GM18858 (cell line): Measurements from ENCODE around the gene SBF1.
"Not testable (repeated sequence)": the region's sequence is repeated elsewhere in the genome, so short reads cannot be mapped to it uniquely, and the experiment has no call there.

Experiments
- ATAC-seq: cut with Tn5 transposase; IDR thresholded peaks from one replicate; pipeline ENCODE4 v1.9.1; 2021; ENCODE audit not compliant: unreplicated experiment

The SBF1 gene, protein sequence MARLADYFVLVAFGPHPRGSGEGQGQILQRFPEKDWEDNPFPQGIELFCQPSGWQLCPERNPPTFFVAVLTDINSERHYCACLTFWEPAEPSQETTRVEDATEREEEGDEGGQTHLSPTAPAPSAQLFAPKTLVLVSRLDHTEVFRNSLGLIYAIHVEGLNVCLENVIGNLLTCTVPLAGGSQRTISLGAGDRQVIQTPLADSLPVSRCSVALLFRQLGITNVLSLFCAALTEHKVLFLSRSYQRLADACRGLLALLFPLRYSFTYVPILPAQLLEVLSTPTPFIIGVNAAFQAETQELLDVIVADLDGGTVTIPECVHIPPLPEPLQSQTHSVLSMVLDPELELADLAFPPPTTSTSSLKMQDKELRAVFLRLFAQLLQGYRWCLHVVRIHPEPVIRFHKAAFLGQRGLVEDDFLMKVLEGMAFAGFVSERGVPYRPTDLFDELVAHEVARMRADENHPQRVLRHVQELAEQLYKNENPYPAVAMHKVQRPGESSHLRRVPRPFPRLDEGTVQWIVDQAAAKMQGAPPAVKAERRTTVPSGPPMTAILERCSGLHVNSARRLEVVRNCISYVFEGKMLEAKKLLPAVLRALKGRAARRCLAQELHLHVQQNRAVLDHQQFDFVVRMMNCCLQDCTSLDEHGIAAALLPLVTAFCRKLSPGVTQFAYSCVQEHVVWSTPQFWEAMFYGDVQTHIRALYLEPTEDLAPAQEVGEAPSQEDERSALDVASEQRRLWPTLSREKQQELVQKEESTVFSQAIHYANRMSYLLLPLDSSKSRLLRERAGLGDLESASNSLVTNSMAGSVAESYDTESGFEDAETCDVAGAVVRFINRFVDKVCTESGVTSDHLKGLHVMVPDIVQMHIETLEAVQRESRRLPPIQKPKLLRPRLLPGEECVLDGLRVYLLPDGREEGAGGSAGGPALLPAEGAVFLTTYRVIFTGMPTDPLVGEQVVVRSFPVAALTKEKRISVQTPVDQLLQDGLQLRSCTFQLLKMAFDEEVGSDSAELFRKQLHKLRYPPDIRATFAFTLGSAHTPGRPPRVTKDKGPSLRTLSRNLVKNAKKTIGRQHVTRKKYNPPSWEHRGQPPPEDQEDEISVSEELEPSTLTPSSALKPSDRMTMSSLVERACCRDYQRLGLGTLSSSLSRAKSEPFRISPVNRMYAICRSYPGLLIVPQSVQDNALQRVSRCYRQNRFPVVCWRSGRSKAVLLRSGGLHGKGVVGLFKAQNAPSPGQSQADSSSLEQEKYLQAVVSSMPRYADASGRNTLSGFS (N-terminal part only)

DNA sequence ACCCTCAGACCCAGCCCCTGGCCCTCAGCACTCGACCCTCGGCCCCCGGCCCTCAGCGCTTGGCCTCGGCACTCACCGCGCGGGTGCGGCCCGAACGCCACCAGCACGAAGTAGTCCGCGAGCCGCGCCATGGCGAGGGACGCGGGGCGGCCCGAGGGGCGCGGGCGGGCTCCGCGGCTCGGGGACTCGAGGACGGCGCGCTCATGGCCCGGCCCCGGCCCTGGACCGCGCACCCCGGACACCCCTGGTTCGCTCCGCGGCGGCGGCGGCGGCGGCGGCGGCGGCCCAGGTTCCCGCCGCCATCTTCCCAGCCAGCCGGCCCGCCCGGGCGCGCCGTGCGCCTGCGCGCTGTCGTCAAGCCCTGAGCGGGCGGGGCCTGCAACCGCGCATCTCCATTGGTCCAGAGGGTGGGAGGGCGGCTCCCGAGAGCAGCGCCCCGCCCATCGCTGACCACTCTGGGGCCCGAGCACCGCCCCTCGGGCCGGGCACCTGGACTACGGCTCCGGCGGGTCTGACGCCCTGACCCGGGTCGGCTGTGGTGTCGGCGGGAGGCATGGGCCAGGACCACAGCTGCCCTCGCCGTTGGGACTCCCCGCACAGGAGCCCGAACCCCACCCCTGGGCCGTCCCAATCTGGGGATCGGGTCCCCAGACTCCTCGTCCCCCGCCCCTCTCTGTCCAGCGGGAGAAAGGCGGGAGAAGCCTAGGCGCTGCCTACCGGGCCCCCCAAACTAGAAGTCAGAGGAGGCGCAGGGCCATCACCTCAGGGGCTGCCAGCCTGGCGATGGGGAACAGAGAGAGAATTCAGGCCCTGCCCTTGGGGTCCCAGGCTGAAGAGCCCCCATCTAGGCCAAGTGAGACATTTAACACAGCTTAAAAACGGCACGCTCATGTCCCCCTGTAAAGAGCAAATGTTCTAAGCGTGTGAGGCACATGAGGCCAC, at the start of gene SBF1:
TSS of gene SBF1 (minus strand) at position 326 of the 942 bp plus-strand sequence. CDS start at position 131, 195 bp downstream.
- peak; percentile 54 for ATAC-seq

DNA sequence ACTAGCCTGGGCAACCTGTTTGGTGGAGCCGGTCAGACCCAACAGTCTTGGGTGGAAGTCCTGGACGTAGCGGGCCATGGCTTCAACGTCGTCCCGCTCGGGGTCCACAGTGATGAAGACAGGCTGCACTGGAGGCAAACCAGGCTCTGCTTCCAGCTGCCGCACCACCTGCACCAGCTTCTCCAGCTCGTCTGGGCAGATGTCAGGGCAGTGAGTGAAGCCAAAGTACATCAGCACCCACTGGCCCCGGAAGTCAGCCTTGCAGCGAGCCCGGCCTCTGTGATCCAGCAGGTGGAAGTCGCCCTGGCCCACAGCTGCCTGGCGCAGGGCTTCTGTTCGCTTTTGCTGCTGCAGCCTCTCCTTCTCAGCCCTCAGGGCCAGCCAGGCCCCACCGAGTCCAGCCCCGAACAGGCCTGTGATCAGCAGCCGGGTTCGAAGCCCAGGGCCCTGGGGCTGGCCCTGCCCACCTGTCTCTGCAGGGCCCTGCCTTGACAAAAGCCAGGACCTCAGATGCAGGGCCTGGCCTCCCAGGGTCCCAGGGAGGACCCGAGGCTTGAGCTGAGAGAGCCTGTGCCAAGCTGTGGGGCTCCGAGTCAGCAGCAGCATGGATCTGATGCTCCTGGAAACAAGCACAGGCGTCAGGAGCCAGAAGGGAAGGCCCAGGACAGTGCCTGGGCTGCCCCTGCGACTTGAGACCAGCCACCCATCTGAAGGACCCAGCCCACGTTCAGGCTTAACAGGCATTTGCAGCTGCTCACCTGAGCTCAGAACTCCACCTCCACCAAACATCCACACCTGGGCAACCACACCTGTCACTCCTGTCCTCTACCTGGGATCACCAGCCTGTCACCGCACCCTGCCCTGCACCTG, 49.2 kb upstream of the SBF1 start:
- ATAC-seq: no peak

GRCh38 chr22:50523458-50523805, 48.6 kb upstream of the SBF1 start:
- no peak for ATAC-seq

DNA sequence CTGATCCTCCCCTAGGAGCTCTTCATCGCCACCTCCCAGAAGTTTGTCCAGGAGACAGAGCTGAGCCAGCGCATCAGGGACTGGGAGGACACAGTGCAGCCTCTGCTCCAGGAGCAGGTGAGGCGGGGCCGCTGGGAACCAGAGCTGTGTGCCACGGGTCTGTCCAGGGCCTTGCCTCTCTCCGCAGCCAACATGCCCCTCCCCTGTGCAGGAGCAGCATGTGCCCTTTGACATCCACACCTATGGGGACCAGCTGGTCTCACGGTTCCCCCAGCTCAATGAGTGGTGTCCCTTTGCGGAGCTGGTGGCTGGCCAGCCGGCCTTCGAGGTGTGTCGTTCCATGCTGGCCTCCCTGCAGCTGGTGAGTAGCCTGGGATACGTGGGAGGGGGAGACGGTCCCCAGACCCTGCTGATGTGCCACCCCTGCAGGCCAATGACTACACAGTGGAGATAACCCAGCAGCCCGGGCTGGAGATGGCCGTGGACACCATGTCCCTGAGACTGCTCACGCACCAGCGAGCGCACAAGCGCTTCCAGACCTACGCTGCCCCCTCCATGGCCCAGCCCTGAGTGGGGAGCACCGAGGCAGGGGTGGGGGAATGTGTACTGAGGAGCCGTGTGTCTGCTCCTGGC, 48.1 kb upstream of the SBF1 start:
- no peak for ATAC-seq

GRCh38 chr22:50522208-50522805, 47.5 kb upstream of the SBF1 start:
- ATAC-seq: no peak

- ATAC-seq: no peak
Measured at GRCh38 chr22:50521710-50522109, 46.9 kb upstream of the SBF1 start.

GRCh38 chr22:50520826-50521453, 46.1 kb upstream of the SBF1 start:
- no peak for ATAC-seq

GRCh38 chr22:50520184-50520583, 45.3 kb upstream of the SBF1 start:
- ATAC-seq: not testable (repeated sequence)

GRCh38 chr22:50519151-50519550, 44.3 kb upstream of the SBF1 start:
- ATAC-seq: no peak

- no peak for ATAC-seq
Measured at GRCh38 chr22:50518606-50519005, 43.8 kb upstream of the SBF1 start.

GRCh38 chr22:50517495-50518260, 42.8 kb upstream of the SBF1 start:
- no peak for ATAC-seq

DNA sequence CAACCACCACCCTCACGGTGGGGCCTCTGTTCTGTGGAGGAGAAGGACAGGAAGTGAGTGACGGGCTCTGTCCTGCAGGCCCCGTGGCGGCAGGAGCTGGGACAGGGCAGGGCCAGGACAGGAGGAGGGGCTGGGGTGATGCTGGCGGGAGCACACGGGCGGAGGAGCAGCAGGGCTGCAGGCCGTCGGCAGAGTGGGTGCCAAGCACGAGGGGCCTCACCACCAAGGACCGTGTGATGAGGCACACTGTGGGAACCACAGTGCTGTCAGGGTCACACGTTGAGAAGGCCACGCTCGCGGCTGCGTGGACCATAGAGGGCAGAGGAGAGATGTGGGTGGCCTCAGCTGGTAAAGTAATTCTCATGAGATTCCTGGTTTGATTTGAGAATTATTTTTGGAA, 42.1 kb upstream of the SBF1 start:
- ATAC-seq: no peak

- ATAC-seq: no peak
Measured at GRCh38 chr22:50516068-50516467, 41.2 kb upstream of the SBF1 start.

DNA sequence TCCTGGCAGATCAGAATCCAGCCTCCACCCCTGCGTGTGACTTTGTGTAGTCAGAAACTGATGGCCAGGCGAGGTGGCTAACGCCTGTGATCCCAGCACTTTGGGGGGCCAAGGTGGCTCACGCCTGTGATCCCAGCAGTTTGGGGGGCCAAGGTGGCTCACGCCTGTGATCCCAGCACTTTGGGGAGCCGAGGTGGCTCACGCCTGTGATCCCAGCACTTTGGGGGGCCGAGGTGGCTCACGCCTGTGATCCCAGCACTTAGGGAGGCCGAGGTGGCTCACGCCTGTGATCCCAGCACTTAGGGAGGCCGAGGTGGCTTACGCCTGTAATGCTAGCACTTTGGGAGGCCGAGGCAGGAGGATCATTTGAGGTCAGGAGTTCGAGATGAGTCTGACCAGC, 38.3 kb upstream of the SBF1 start:
- no peak for ATAC-seq

- no peak for ATAC-seq
Measured at GRCh38 chr22:50508897-50509296, 34.1 kb upstream of the SBF1 start.

DNA sequence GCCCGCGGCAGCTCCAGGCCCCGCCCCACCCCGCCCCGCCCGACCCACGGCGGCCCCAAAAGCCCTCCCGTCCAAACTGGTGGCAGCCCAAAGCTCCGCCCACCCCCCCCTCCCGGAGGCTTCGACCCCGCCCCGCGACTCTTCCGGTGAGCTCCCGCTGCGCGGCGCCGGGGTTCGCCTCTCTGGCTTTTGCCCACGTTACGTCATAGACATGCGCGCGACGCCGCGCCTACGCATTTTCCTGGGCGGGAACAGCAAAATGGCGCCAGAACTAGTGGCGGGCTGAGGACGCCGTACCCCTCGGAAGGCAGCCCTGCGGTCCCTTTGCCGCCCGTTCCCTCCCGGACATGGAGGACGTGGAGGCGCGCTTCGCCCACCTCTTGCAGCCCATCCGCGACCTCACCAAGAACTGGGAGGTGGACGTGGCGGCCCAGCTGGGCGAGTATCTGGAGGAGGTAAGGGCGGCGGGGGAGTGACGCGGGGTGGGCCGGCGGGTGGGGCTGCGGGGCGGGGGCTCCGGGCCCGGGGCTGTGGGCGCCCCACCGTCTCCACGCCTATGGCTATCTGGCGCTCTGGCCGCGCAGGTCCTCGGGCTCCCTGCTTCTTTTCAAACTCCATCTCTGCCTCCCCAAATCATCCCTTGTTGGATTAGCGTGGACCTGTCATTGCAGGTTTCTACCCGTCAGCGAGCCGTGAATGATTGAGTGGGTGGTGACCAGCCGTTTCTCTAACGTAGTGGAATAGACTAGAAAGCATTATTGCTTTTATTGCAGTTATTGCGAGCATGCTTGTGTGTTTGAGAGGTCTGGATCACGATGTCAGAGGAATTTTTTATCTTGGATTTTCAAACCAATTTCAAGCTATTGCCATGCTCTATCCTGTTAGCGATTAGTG, 33.4 kb upstream of the SBF1 start, which contains the start of gene NCAPH2:
TSS of gene NCAPH2 (plus strand) at position 234 of the 894 bp plus-strand sequence. CDS start at position 348, 114 bp downstream.
- no peak for ATAC-seq
